ENCODE data around the gene SFTA2.
A peak's percentile ranks its signal among the peaks of the same experiment; 100 is the strongest.

Gene SFTA2

GRCh38 chr6:30885999-30886896 is 45.7 kb downstream of the SFTA2 start:
- peak; percentile 80 for ATAC-seq
- TF ChIP-seq ZFP3 (CRISPR knock-in tag; IDR thresholded peaks at IDR 0.05): 0 out of 2 replicates have a peak, but pooled peaks have one; percentile 9
- TF ChIP-seq ESRRG (CRISPR knock-in tag; IDR thresholded peaks at IDR 0.05): no peak

- peak; percentile 21 for ATAC-seq
These were observed 46.4 kb downstream of the SFTA2 start for GRCh38 chr6:30885481-30885998.

More at GRCh38 chr6:30885481-30885998, 46.4 kb downstream of the SFTA2 start:
- TF ChIP-seq TSHZ2 (CRISPR knock-in tag; IDR thresholded peaks at IDR 0.05) (no peak), CSRNP3 (CRISPR knock-in tag; IDR thresholded peaks at IDR 0.05) (no peak), PATZ1 (CRISPR knock-in tag; IDR thresholded peaks at IDR 0.05; ENCODE audit: borderline replicate concordance) (no peak; the same call in 1 of the 2 replicates), ZFP3 (CRISPR knock-in tag; IDR thresholded peaks at IDR 0.05) (no peak), ARNTL (CRISPR knock-in tag; IDR thresholded peaks at IDR 0.05; ENCODE audit: borderline replicate concordance, low read depth) (no peak), ESRRG (CRISPR knock-in tag; IDR thresholded peaks at IDR 0.05) (no peak), OSR1 (CRISPR knock-in tag; IDR thresholded peaks at IDR 0.05) (no peak), TOX (CRISPR knock-in tag; IDR thresholded peaks at IDR 0.05; ENCODE audit: borderline replicate concordance) (no peak), SNAI2 (CRISPR knock-in tag; IDR thresholded peaks at IDR 0.05) (no peak), ZC3H10 (CRISPR knock-in tag; IDR thresholded peaks at IDR 0.05) (no peak), CREB5 (CRISPR knock-in tag; IDR thresholded peaks at IDR 0.05; ENCODE audit: low read depth) (no peak), GLIS3 (CRISPR knock-in tag; IDR thresholded peaks at IDR 0.05) (no peak), ZNF70 (CRISPR knock-in tag; IDR thresholded peaks at IDR 0.05) (no peak)

Measured in SK-N-SH treated with all-trans-retinoic acid at 6 μM for 48 hours (cell line).